Muscle of back (tissue), 11 donors: ENCODE measurements around the gene RNU1-3. TPM values are rescaled to one million over a fixed set of nuclear protein-coding genes. Genes with fewer than 3 reads are reported as not detected.
A peak's percentile ranks its signal among the peaks of the same experiment; 100 is the strongest.
"Not testable (repeated sequence)": the region's sequence is repeated elsewhere in the genome, so short reads cannot be mapped to it uniquely, and the experiment has no call there.

ENCODE experiments used
- DNase-seq, 3 donors: peaks; one replicate each; pipeline versions ENCODE4 v3.0.0 to v3.0.0-alpha.2; 2013
- polyA plus RNA-seq, 10 donors: library from polyadenylated mRNA; unstranded; fragments of 120-200 nt; gene quantifications; one replicate each; pipeline ENCODE4 v1.2.1, GENCODE V29; 2013; ENCODE audit not compliant: insufficient read length in 10 of 10

The RNU1-3 gene
- polyA plus RNA-seq, 10 donors = 1.2 TPM; not detected in 9

DNA sequence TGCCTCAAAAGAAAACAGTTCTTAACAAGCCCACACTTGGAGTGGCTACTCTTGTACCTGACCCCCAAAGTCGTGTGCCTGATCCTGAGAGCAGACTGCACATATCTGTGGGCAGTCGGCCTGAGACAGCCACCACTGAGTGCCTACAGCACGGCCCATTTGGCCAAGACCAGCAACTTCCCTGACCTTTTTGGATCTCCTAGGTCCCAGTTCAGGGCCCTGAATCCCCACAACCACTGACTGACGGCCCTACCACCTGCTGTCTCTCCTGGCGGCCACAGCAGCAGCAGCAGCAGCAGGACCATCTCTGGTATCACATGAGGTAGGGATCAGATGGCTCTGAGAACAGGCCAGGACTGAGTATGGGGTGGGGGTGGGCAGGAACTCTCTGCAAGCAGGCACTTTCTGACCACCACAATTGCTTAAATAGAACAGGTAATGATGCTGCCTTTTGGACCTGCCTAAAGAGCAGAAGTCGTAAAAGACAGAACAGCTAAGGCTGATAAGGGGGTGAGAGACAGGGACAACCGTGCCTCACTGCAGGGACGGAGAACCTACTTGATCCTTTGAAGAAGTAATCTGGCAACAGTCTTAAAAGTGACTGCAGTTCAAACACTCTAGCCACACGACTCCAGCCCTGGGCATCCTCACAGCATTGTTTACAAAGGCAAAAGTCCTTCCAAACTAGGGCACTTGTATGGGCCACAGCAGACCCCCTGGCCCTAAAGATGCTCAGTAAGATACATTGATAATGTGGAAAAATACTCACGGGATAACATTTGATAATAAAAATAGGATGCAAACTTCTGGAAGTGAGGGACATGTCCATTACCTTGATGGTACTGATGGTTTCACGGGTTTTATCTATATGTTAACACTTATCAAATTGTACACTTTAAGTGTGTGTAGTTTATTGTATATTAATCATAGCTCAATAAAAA is 27.4 kb downstream of the RNU1-3 start:
- peak in 2 of 3 donors; percentile 53 to 66 for DNase-seq

DNA sequence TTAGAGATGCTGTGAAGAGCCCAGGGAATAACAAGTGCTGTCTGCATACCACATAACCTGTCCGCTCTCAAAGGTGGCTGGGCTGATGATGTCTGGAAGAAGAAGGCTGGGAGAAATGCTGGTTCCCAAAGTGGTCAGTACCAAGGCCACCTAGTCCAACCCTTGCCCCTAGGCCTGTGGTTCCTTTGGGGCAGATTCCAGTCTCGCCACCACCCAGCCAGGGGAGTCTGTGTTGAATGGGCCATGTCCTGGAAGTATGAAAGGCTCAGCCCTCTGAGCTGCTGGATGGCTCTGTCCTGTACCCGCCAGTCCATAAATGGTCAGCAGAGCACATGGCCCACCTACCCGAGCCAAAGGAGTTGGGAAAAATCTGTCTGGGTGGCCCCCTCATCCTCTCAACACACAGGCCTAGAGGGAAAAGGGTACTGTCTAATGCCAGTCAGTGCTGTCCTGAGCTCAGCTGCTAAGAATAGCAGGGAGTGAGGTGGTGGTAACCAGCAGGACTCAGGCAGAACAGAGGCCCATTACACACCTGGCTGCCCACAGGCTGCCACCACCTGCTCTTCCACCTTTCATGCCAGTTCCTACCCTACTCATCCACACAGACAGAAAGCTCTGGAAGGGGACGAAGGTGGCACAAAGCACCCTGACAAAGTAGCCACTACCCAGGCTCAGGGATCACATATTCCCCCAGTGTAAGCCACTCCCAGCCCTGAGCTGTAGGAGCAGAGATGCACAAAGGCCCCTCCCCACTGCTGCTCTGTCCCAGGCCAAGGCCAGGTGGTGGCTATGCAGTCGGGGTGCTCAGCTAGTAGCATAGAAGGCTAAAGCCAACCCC is 28.6 kb downstream of the RNU1-3 start:
- DNase-seq = not testable (repeated sequence)

DNA sequence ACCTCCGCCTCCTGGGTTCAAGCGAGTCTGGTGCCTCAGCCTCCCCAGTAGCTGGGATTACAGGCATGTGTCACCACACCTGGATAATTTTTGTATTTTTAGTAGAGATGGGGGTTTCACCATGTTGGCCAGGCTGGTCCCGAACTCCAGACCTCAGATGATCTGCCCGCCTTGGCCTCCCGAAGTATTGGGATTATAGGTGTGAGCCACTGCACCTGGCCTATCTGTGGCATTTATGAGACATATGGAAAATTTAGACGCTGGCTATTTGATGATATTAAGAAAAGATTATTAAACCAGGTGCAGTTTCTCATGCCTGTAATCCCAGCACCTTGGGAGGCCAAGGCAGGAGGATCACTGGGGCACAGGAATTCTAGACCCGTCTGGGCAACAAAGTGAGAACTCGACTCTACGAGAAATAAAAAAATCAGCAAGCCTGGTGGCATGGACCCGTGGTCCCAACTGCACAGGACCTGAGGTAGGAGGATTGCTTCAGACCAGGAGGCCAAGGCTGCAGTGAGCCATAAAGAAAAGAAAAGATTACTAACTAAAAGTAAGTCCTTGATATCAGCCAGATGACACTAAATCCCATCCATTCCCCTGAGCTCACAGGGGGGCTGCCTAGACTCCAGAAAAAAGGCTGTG is 30.1 kb downstream of the RNU1-3 start:
- not testable (repeated sequence) for DNase-seq

DNA sequence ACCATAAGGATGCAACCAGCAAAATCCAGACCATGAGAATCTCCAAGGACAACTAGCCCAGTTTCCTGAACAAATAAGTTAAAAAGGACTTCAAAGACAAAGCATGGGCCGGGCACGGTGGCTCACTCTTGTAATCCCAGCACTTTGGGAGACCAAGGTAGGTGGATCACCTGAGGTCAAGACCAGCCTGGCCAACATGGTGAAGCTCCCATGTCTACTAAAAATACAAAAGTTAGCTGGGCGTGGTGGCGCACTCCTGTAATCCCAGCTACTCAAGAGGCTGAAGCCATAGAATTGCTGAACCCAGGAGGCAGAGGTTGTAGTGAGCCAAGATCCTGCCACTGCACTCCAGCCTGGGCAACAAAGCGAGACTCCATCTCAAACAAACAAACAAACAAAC is 30.8 kb downstream of the RNU1-3 start:
- DNase-seq = not testable (repeated sequence)

DNA sequence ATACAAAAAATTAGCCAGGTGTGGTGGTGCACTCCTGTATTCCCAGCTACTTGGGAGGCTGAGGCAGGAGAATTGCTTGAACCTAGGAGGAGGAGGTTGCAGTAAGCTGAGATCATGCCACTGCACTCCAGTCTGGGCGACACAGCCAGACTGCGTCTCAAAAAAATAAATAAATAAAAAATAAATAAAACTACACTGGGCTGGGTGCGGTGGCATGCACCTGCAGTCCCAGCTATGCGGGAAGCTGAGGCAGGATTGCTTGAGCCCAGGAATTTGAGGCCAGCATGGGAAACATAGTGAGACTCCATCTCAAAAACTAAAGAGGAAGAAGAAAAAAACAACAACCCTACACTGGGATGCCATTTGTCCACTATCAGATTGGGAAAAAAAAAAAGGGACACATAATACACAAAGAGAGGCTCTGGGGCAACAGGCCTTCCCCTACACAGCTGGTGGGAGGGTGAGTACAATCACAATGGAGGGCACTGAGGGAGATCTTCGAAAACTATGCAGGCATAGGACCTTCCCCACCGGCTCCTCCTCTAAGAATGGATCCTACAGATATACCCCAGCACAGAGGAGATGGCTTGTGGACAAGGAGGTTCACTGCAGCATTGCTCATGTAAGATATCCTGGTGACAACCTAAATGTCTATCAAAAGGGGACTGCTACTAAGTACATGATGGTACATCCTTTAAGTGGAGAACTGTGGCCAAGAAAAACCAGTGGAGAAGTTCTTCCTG is 33.0 kb downstream of the RNU1-3 start:
- DNase-seq = not testable (repeated sequence)

DNA sequence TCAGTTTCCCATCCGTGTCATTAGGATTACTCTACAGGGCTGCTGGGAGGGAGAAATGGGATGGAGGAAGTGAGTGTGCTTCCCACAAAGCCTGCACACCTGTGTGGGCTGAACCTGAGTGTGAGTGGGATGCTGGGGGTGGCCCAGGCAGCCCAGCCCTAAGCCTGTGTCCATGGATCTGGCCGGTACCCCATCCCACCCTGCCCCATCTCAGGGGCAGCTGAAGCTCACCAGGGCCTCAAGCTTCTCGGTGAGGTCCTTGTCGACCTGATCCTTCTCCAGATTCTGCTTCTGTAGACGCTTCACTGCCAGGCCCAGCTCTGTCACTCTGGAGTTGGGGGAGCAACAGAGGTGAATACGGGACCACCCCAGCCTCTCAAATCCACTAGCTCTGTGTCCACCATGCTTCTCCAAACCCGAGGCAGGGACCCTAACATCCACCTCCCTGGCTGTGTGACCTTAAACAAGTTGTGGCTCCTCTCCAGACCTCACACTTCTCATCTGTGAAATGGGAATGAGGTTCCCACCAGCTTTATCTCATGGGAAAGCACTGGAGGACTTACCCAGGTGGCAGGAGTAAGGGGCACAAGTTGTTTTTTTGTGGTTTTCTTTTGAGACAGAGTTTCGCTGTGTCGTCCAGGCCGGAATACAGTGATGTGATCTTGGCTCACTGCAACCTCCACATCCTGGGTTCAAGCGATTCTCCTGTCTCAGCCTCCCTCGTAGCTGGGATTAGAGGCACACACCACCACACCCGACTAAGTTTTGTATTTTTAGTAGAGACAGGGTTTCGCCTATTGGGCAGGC is 34.5 kb downstream of the RNU1-3 start:
- DNase-seq = not testable (repeated sequence)

DNA sequence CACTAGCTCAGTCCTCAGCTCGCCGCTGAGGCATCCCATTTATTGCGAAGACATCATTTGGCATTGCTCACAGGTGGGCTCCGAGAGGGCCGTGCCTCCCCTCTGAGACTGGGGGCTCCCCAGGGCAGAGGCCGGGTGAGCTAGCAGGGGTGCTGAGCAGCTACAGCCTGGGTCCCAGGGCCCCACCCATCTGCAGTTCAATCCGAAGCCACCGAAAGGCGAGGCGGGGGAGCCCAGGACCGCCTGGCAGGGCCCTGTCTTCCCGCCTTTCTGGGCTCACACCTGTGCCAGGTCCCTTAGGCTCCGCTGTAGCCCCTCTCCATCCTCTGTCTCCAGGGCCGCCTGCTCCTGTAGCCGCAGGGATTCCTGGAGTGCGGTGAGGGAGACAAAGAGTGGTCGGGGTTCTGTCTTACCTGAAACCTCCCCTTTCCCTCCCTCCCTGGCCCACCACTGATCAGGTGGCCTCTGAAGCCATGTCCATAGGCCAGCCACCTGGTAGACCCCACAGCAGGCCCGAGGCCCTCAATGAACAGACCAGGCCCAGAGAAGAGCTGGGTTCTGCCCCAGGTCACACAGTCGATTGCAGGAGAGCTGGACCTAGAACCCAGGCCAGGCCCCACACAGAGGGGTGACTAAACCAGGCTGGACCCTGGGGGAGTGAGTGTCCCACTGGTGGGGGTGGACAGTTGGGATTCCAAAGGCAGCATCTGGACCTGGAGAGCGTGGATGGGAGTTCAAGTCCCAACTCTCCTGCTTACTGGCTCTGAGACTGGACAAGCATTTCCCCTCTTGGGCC is 35.3 kb downstream of the RNU1-3 start:
- no peak for DNase-seq

DNA sequence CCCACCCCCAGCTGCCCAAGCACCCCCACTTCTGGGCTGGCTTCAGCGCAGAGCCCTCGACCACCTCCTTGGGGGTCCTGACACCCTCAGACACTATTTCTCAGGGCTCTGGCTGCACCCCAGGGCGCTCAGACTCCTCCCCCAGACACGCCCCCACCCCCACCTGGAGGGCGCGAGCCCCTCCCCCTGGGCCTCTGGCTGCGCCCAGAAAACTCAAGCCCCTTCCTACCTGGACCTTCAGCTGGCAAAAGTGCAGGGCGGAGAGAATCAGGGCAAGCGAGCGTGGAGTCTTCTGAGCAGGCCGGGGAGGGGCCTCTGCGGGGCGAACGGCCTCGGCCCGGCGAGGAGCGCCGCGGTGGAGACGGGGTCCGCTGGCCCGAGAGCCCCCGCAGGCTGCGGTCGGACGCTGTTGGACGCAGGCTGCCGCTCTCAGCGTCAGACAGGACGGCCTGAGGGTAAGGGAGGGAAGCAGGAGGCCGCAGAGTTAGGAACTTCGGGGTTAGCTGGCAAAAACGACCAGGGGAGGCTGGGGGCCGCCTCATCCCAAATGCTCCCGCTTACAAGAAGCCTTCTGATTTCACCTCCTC is 36.0 kb downstream of the RNU1-3 start:
- DNase-seq = no peak

DNA sequence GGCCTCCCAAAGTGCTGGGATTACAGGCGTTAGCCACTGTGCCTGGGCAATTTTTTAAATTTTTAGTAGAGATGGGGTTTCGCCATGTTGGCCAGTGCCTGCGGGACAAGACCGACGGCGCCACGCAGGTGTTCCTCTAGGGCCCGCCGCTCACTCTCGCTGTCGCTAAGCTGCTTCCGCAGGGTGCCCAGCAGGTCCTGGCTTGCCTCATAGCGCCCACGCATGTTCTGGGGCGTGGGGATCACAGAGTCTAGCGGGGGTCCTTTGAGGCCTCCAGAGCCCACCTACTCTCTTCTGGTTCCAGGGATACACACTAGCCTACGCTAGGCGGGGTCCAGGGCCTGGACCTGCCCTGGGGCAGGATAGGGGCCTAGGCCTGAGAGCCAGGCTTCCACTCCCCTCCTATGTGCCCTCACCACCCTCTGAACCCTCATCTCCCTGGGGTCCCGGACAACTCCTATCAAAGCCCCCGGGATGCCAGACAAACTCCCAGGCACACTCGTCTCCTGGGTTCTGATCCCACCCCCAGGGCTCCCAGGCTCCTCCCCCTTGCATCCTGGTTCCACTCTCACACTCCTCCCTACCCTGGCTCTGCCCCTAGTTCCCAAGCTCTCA is 36.7 kb downstream of the RNU1-3 start:
- DNase-seq = not testable (repeated sequence)

DNA sequence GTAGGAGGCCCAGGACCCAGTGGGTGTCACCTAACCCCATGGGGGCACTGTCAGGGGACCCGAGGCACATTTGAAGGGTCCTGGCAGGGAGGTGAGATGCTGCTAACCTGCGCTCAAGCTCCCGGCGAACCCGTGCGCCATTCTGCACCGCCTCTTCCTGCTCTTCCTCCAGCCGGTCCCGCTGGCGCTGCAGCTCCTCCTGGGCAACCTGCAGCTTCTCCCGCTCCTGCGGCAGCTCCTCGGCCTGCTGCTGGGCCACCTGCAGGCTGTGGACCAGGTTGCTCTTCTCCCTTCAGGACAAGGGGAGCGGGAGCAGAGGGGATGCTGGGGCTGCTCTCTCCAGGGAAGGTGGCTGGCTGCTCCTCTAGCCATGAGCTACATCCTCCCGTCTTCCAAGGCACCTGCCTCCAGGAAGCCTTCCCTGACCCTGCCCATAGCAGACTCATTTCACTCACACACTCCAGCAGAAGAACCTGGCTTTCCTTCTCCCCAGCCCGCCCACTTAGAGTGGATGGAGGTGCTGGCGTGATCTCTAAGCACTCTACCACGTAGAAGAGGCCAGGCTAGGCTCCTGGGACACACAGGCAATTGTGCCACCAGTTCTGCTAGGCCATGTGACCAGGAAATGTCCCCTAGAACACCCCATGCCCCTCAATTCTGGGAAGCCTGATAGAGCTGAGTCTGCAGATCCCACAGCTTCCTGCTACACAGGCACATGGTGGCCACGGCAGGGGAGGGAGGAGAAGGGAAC is 38.2 kb downstream of the RNU1-3 start:
- DNase-seq = no peak

DNA sequence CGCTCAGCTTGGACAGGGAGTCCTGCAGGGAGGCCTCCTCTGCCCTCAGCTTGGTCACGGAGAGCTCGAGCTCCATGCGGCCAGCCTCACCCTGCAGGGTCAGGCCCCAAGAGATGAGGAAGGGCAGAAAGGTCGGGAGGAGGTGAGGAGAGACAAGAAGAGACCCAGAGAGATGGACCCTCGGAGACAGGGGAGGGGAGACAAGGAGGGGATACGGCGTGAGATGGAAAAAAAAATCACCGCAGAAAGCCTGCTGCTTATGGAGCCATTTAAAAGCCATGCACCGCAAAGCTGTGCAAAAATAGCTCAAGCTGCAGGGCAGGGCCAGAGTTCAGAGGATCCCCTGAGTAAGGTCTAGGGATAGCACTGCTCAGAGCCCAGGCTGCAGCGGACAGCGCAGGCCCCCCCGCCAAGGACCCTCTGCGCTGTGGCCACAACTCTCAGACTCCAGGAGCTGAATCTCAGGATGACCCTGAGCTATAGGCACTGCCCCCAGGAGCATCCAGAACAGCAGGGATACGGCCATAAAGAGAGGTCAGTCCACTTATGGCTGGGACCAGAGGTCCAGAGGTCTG is 40.3 kb downstream of the RNU1-3 start:
- DNase-seq = not testable (repeated sequence)

DNA sequence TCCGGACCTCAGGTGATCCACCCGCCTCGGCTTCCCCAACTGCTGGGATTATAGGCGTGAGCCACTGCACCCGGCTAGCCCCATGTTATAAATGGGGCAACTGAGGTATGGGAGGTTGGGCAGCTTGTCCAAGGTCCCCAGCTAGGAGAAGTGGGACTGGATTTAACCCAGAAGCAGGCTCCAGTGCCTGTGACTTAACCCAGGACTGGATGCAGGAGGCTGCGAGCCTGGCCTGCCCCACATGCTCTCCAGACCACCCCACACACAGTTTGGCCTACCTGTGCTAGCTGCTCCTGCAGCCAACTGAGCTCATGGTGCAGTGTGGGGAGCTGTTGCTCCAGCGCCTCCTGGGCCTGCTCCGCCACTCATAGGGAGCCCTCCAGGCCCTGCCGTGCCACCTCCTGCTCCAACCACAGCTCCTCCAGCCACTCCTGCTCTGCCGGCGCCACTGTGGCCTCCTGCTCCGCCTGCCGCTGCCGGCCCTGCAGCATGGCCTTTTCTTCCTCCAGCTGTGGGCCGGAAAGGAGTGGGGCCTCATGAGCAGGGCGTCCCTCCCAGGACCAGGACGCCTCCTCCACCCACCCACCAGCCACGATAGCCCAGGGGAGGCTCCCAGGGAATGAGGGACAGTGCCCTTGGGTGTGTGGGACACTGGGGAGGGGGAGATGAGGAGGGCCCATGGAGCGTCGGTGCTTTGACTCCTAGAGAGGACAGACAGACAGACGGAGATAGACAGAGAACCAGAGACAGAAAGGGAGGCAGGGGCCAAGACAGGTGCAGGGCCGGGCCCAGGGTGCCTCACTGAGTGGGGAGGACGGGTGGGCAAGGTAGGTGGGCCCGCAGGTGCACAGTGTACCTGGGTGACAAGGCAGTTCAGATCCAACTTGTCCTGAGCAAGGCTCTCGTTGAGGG is 41.0 kb downstream of the RNU1-3 start:
- no peak for DNase-seq

DNA sequence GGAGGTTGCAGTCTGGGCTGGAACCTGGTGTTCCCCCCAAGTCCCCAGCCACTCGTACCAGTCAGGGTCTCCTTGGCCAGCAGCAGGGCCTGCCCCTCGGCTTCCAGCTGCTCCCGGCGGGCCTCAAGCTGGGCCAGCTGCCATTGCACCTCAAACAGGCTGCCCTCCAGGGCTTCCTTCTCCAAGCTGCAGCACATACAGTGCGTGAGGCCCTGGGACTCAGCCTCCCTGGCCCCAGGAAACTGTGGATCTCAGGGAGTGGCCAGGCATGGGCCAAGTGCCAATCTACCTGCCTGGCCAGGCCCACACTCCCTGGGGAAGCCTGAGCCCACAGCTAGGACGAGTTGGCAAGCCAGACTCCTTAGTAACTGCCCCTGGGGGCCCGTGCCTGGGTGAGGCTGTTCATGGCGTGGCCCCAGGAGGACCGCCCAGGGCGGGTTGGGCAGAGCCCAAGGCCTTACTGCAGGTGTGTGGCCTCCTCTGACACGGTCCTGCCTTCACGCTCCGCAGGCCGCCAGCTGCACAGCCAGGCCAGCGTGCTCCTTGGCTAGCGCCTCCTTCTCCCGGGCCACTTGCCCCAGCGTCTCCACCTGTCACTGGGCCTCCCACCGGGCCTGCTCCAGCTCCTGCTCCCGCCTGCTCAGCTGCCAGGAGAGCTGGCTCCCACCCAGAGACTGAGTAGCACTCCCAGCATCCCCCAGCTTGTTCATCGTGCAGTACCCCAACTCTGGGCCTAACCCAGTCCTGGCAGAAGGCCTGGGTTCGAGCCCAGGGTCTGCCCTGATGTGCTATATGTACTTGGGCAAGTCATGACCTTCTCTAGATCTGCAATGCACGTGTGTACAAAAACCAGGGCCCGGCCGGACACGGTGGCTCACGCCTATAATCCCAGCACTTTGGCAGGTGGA is 42.7 kb downstream of the RNU1-3 start:
- peak; percentile 73 to 80 (median 73) for DNase-seq

DNA sequence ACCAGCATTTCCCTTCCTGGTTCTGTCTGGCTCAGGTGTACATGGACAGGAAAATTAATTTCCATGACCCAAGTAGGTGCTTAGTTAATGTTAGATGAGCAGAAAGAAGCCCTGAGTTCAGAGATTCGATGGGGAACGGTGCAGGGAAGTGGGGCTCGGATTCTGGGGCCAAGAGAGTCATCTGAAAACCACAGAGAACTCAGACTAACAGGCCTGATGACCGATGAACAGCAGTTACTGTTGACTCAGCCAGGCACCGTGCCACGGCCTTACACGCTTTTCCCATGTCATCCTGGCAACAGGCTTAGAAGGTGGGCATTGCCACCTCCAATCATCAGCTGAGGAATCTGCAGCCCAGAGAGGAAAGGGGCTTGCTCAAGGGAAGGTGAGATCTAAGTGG is 43.4 kb downstream of the RNU1-3 start:
- DNase-seq = not testable (repeated sequence)

DNA sequence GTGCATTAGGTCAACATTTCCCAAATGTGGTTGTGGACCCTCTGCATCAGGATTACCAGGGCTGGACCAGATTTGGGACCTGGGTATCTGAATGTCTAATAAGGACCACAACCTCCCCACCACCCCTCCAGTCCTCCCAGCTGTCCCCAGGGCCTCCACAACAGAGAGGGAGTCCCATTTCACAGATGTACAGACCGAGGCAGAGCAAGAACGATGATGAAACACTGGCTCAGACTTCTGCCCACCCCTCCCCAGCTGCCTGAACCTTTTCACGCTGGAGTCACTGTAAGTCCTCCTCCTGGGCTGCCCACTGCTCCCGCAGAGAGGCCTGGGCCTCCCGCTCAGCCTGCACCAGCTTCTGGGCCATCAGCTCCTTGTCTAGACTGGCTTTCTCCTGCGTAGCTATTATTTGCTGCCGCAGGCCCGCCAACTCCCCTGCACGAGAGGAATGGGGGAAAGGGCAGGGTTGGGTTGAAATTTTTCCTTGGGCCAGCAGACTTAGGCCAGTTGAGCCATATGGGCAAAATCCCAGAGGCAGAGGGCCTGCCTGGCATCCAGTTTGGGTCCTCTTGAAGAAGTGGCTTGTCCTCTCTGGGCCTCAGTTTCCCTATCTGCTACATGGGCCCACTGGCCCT is 45.0 kb downstream of the RNU1-3 start:
- not testable (repeated sequence) for DNase-seq
